ENCODE measurements around the gene FAM228B. TPM values are rescaled to one million over a fixed set of nuclear protein-coding genes. Genes with fewer than 3 reads are reported as not detected.

FAM228B gene
- polyA plus RNA-seq, 1 donor (not counting 4 experiments of a cell fraction or from before 2014, with no cell fraction given) = 2.0 TPM

- FAIRE-seq (no peak), DNase-seq (ENCODE audit: low read depth, low spot score) (no peak)
- dilution Hi-C loops (cut with MboI; ENCODE audit: extremely low pct_ligation_motif_present, low sequenced_read_pairs) = no loop called here
- no peak for TF ChIP-seq CTCF (optimal IDR thresholded peaks at IDR 0.05 in 1 of 3, IDR thresholded peaks at IDR 0.05 in 1 of 3, conservative IDR thresholded peaks at IDR 0.05 in 1 of 3; ENCODE audit: extremely low read depth in 1 of 3, insufficient read depth in 2 of 3, low read length in 3 of 3)
- TF ChIP-seq EZH2 (IDR thresholded peaks at IDR 0.05; ENCODE audit: low read length) = no peak
- H3K4me3 ChIP-seq (ENCODE audit: control insufficient read depth in 2 of 3, extremely low read depth in 1 of 3, insufficient read depth in 2 of 3, low read depth in 1 of 3, low read length in 3 of 3) = peak overlapping the region; percentile 63 to 80 (median 70)
- H3K79me2 ChIP-seq (ENCODE audit: control insufficient read depth, insufficient read depth, low read length) = no peaks in the 10 kb centered on the region
- peak overlapping the region; percentile 86 for H3K9ac ChIP-seq (ENCODE audit: control insufficient read depth, extremely low read depth, insufficient read depth, low read length)
- no peaks in the 10 kb centered on the region for H3K9me3 ChIP-seq (ENCODE audit: control insufficient read depth, low read depth, low read length)
- no peaks in the 10 kb centered on the region for H4K20me1 ChIP-seq (ENCODE audit: control insufficient read depth, extremely low read depth, insufficient read depth, low read length)
- peak overlapping the region; percentile 99 for H3K4me2 ChIP-seq (ENCODE audit: control insufficient read depth, extremely low read depth, insufficient read depth, low read depth, low read length)
- H3K27me3 ChIP-seq (ENCODE audit: control insufficient read depth, extremely low read depth, insufficient read depth, low read length) = no peaks in the 10 kb centered on the region
- peaks cover 12% of the 10 kb centered on the region for H3K4me1 ChIP-seq (ENCODE audit: control insufficient read depth, extremely low read depth, insufficient read depth, low read length)
- H3K9me1 ChIP-seq (ENCODE audit: control insufficient read depth, extremely low read depth, insufficient read depth, low read length) = no peaks in the 10 kb centered on the region
- peaks cover 5 to 17% of the 10 kb centered on the region in 2 experiments for H3K36me3 ChIP-seq (ENCODE audit: control insufficient read depth in 2 of 2, extremely low read depth in 1 of 2, insufficient read depth in 2 of 2, low read length in 2 of 2)
- peak overlapping the region; percentile 82 for H3K27ac ChIP-seq (ENCODE audit: control insufficient read depth, insufficient read depth, low read length)
- H2AFZ ChIP-seq (ENCODE audit: control insufficient read depth, low read length) = peak overlapping the region; percentile 45
These were observed 40.3 kb upstream of the FAM228B start for GRCh38 chr2:24082787-24083566.

GRCh38 chr2:24083567-24084385 lies 39.5 kb upstream of the FAM228B start:
- Histone ChIP-seq H3K4me2 (ENCODE audit: control insufficient read depth, extremely low read depth, insufficient read depth, low read depth, low read length) (peak overlapping the region; percentile 99), H3K9ac (ENCODE audit: control insufficient read depth, extremely low read depth, insufficient read depth, low read length) (peak overlapping the region; percentile 86), H3K4me1 (ENCODE audit: control insufficient read depth, extremely low read depth, insufficient read depth, low read length) (peaks cover 11% of the 10 kb centered on the region), H3K79me2 (ENCODE audit: control insufficient read depth, insufficient read depth, low read length) (no peaks in the 10 kb centered on the region), H3K27me3 (ENCODE audit: control insufficient read depth, extremely low read depth, insufficient read depth, low read length) (no peaks in the 10 kb centered on the region), H2AFZ (ENCODE audit: control insufficient read depth, low read length) (peak overlapping the region; percentile 92), H4K20me1 (ENCODE audit: control insufficient read depth, extremely low read depth, insufficient read depth, low read length) (no peaks in the 10 kb centered on the region), H3K9me1 (ENCODE audit: control insufficient read depth, extremely low read depth, insufficient read depth, low read length) (no peaks in the 10 kb centered on the region), H3K27ac (ENCODE audit: control insufficient read depth, insufficient read depth, low read length) (peak overlapping the region; percentile 82), H3K4me3 (ENCODE audit: control insufficient read depth in 2 of 3, extremely low read depth in 1 of 3, insufficient read depth in 2 of 3, low read depth in 1 of 3, low read length in 3 of 3) (peak overlapping the region; percentile 63 to 80 (median 70)), H3K9me3 (ENCODE audit: control insufficient read depth, low read depth, low read length) (no peaks in the 10 kb centered on the region), H3K36me3 (ENCODE audit: control insufficient read depth in 2 of 2, extremely low read depth in 1 of 2, insufficient read depth in 2 of 2, low read length in 2 of 2) (peaks cover 5 to 17% of the 10 kb centered on the region in 2 experiments)
- dilution Hi-C loops (cut with MboI; ENCODE audit: extremely low pct_ligation_motif_present, low sequenced_read_pairs) = no loop called here
- peak; percentile 77 for DNase-seq (ENCODE audit: low read depth, low spot score)
- peak; percentile 9 for FAIRE-seq
- no peak for TF ChIP-seq CTCF (optimal IDR thresholded peaks at IDR 0.05 in 1 of 3, IDR thresholded peaks at IDR 0.05 in 1 of 3, conservative IDR thresholded peaks at IDR 0.05 in 1 of 3; ENCODE audit: extremely low read depth in 1 of 3, insufficient read depth in 2 of 3, low read length in 3 of 3)
- TF ChIP-seq EZH2 (IDR thresholded peaks at IDR 0.05; ENCODE audit: low read length) = no peak

All from keratinocyte (primary cell).